Fibroblast of villous mesenchyme (primary cell): ENCODE measurements around the gene OSGIN1. TPM values are rescaled to one million over a fixed set of nuclear protein-coding genes. Genes with fewer than 3 reads are reported as not detected.
"Not testable (repeated sequence)": the region's sequence is repeated elsewhere in the genome, so short reads cannot be mapped to it uniquely, and the experiment has no call there.

Source experiments
- DNase-seq: peaks from one replicate; pipeline ENCODE4 v3.0.0-alpha.2; 2010; ENCODE audit warnings: low read depth
- H3K4me3 ChIP-seq: 2 replicates; pipeline ENCODE4 v1.5.1; 2011; ENCODE audit warnings: low read depth, mild to moderate bottlenecking, low read length
- CTCF ChIP-seq: IDR thresholded peaks from 2 replicates; pipeline ENCODE4 v1.5.1; 2012; ENCODE audit warnings: low read depth, mild to moderate bottlenecking, low read length; ENCODE audit not compliant: insufficient read depth
- total RNA-seq: library from RNA; depleted of rRNA; stranded (reverse); fragments of >200 nt; gene quantifications from 2 replicates; pipeline ENCODE4 v1.2.3, GENCODE V29; 2012

OSGIN1 gene
- total RNA-seq, 1 donor, result 6.5 TPM

DNA sequence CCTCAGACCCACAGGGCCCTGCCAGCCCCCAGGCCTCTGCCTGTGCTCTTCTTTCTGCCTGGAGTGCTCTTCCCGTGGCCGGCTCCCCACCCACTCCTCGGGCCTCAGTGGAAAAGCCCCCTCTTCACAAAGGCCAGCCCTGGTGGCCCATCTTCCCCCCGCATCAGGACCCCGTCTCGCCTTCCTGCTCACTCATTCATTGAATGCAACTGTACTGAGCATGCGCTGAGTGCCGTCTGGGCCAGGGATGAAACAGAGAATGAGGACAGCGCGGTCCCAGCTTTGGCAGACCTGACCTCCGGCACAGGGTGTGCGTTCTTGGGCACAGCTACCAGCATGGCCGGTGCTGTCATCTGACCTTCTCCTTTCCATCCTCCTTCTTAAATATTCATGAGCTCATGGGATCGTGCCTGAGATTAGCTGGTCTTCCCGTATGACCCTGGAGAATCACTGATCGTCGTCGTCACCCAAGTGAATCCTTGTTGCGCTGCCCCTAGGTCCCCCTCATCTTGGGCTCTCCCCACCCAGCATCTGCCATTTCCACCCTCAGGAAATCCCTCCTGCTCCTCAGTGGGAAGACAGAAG is 16.4 kb upstream of the OSGIN1 start:
- no peak for TF ChIP-seq CTCF
- no peak overlapping the region for H3K4me3 ChIP-seq
- DNase-seq, result no peak

GRCh38 chr16:83937267-83937666 is 15.8 kb upstream of the OSGIN1 start:
- H3K4me3 ChIP-seq, result no peak overlapping the region
- DNase-seq, result no peak
- no peak for TF ChIP-seq CTCF

GRCh38 chr16:83937922-83938885 is 14.8 kb upstream of the OSGIN1 start:
- no peak overlapping the region for H3K4me3 ChIP-seq
- DNase-seq, result no peak
- no peak for TF ChIP-seq CTCF

- H3K4me3 ChIP-seq, result no peak overlapping the region
- TF ChIP-seq CTCF, result no peak
- no peak for DNase-seq
Observed at GRCh38 chr16:83939266-83939855, 13.7 kb upstream of the OSGIN1 start.

GRCh38 chr16:83940119-83940518 is 12.9 kb upstream of the OSGIN1 start:
- no peak for TF ChIP-seq CTCF
- DNase-seq, result no peak
- H3K4me3 ChIP-seq, result no peak overlapping the region

GRCh38 chr16:83940630-83941378 is 12.2 kb upstream of the OSGIN1 start:
- TF ChIP-seq CTCF, result no peak
- H3K4me3 ChIP-seq, result no peak overlapping the region
- no peak for DNase-seq

- H3K4me3 ChIP-seq, DNase-seq: not testable (repeated sequence)
Observed at GRCh38 chr16:83941546-83941945, 11.5 kb upstream of the OSGIN1 start.
